Inferior parietal cortex (tissue), 1 donor: Measurements from ENCODE around the gene MNAT1.
"Not testable (repeated sequence)": the region's sequence is repeated elsewhere in the genome, so short reads cannot be mapped to it uniquely, and the experiment has no call there.

Experiments used
- DNase-seq: peaks from one replicate; pipeline ENCODE4 v3.0.0-alpha.2; 2016; ENCODE audit errors: extremely low spot score

Gene MNAT1

DNA sequence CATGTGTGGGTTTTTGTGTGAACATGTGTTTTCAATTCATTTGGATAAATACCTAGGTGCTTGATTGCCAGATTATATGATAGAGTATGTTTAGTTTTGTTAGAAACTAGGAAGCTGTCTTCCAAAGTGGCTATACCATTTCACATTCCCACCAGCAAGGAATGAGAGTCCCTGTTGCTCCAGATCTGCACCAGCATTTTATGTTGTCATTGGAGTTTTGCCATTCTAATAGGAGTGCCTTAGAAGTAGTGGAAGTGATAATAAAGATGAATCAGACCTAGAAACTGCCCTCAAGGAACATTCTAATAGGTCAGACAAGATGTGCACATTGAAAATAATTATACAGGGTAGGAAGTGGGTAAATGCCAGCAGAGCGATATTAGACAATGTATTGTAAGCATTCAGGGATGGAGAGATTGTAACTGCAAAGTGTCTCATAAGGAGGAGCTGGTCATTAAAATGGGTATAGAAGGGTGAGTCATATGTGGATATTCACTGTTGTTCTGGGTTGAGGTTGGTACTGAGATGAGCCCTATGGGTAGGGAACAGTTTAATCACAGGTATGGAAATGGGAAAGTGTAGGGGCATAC lies 71.4 kb downstream of the MNAT1 start:
- no peak for DNase-seq

DNA sequence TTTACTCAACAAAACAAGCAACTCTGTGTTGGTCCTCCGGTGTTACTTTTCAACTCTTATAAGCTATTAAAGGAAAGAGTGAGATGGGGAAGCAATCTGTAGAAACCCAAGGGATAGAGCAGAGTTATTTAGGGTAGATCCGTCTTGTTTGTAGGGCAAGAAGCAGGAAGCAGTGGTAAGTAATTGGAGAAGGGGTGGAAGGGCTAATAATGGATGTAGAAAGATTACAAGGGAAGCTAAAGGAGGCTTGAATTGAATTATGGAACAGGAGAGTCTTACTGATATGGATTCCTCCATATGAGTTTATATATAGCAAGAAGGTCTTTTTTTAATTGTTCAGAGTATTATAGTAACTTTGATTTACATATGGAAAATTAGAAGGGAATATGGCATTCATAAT lies 72.7 kb downstream of the MNAT1 start:
- no peak for DNase-seq

GRCh38 chr14:60807971-60808370 lies 73.4 kb downstream of the MNAT1 start:
- no peak for DNase-seq

- no peak for DNase-seq
Observed at GRCh38 chr14:60812987-60813386, 78.4 kb downstream of the MNAT1 start.

DNA sequence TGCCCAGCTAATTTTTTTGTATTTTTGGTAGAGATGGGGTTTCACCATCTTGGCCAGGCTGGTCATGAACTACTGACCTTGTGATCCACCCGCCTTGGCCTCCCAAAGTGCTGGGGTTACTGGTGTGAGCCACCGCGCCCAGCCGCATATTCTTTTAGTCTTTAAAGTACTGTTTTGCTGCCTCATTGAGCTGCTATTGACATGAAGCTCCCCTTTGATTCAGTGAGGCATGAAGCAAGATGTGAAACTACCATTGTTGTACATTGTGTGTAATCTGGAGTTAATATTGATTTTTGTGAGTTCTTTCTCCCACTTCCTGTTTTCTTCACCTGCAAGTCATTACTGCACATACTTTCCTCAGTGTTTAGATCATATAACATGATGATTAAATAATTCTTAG lies 80.8 kb downstream of the MNAT1 start:
- no peak for DNase-seq

DNA sequence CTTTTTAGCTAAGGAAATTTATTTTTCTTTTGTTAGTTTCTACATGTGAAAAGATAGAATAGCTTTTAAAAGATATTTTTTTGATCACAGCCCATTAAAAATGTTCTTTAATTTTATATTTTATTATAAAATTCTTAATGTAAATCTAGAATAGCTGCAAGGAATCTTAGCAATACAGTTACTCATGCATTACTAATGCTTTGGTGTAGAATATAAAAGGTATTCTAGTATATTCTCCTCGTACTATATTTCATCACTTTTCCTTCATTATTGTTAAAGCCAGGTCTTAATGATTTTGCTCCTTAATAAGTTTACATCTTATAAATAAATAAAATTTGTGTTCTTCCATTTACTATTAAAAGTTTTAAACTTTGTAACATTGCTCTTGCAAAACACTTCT lies 82.6 kb downstream of the MNAT1 start:
- no peak for DNase-seq

DNA sequence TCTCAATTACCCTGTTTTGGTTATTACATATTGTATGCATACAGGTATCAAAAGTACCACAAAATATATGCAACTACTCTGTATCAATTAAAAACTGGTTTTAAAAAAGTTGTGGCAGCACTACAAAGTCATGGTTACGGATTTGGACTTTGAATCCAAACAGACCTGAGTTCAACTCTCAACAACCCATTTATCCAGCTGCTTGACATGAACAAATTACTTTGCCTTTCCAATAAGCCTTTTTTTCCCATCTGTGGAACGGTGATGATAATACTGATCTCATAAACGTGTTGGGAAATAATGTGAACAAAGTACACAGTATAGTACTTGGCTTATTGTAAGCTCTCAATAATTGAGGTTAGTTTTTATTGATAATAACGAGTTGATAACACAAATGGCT lies 85.0 kb downstream of the MNAT1 start:
- DNase-seq, result no peak

- no peak for DNase-seq
Observed at GRCh38 chr14:60838601-60839000, 104.0 kb downstream of the MNAT1 start.

DNA sequence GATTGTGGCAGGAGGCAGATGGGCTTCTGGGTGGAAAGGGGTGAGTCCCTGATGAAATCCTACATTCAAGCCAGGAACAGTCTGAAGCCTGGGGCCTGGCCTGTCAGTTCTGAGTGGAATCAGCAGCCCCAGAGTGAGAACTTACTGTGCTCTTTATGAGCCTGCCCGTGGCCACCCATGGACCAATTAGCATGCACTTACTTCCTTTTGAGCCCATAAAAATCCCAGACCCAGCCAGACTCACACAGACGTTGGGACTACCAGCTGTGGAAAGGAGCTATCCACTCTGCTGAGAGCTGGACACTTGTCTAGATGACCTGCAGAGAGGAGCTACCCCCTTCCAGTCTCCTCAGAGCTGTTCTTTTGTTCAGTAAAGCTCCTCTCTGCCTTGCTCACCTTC lies 104.5 kb downstream of the MNAT1 start:
- no peak for DNase-seq

DNA sequence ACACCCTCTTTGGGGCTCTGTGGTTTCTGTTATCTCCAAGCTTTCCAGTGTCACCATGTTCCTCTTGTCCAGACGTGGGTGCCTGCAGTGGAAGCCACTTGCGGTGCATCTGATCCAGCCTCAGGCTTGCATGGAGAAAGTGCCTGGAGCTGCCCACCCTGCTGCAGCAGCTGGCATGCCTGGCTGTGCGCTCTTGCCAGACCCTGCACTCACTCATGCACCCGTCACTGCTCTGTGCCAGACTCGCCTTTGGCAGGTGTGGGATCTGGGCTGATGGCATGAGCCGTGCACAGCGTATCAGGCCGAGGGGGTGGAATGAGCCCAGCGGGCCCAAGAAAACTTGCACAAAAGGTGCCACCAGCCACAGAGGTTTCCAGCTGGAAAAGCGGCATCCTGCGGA lies 105.1 kb downstream of the MNAT1 start:
- no peak for DNase-seq

GRCh38 chr14:60840313-60840712 lies 105.8 kb downstream of the MNAT1 start:
- DNase-seq, result no peak

DNA sequence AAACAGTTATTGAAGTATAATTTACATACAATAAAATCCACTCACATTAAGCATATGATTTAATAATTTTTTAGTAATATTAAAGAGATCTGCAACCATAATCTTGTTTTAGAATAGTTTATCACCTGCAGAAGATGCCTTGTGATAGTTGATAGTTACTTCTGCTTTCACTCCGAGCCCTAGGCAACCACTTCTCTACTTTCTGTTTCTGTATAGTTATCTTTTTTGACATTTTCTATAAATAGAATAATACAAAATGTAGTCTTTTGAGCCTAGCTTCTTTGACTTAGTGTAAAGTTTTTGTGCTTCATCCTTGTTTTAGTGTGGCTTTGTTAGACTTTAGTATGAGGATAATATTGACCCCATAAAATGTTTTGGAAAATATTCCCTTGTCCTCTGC lies 111.0 kb downstream of the MNAT1 start:
- DNase-seq, result no peak

- no peak for DNase-seq
Observed at GRCh38 chr14:60848066-60848465, 113.5 kb downstream of the MNAT1 start.

DNA sequence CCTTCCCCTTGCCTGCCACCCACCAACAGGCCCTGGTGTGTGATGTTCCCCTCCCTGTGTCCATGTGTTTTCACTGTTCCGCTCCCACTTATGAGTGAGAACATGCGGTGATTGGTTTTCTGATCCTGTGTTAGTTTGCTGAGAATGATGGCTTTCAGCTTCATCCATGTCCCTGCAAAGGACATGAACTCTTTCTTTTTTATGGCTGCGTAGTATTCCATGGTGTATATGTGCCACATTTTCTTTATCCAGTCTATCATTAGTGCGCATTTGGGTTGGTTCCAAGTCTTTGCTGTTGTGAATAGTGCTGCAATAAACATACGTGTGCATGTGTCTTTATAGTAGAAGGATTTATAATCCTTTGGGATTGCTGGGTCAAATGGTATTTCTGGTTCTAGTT lies 117.1 kb downstream of the MNAT1 start:
- DNase-seq, result not testable (repeated sequence)

GRCh38 chr14:60856111-60856510 lies 121.5 kb downstream of the MNAT1 start:
- no peak for DNase-seq

GRCh38 chr14:60859525-60859924 lies 125.0 kb downstream of the MNAT1 start:
- DNase-seq, result no peak

DNA sequence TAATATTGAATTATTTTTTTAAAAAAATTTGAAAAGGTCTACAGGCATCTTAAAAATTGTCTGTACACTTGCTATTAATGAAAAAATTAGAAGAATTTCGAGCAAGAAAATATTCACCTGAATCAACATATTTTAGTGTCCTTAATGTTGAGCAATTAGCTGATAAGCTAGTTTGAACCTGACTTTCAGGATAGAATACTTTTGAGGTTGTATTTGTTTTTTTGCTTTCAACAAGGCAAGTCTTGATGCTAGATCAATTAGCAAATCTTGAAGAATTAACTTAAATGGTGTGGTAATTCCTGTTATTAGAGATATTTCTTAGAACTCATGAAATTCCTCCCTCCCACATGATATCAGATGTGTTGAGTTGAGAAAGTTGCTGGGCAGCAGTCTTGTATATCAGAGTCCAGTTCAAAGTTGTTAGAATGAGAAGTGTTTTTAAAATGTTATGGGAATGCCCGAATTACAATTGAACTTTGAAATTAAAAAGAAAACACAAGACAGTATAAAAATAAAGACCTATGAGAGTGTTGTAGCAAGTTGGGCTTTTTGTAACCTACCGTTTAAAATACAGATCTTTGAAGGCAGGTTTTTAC lies 127.1 kb downstream of the MNAT1 start:
- no peak for DNase-seq

DNA sequence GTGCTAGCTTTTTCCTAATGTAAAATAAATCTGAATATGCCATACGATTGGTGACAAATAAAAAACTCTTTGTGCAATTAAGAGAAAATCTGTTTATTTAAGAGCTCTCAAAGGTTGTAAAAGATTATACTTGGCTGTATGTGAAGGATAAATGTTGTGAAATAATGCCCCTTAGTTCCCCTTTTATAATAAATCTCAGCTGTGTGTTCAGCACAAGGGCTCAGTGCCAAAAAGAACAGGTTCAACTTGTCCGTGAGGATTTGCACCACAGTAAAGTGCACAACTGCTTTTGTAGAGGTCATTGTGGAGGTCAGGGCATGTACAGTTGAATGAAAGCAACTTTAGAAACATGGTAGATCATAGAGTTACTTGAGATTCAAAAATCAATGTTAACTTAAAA lies 127.7 kb downstream of the MNAT1 start:
- DNase-seq, result no peak

GRCh38 chr14:60863249-60863648 lies 128.7 kb downstream of the MNAT1 start:
- no peak for DNase-seq

GRCh38 chr14:60865378-60866127 lies 131.0 kb downstream of the MNAT1 start:
- DNase-seq, result no peak

DNA sequence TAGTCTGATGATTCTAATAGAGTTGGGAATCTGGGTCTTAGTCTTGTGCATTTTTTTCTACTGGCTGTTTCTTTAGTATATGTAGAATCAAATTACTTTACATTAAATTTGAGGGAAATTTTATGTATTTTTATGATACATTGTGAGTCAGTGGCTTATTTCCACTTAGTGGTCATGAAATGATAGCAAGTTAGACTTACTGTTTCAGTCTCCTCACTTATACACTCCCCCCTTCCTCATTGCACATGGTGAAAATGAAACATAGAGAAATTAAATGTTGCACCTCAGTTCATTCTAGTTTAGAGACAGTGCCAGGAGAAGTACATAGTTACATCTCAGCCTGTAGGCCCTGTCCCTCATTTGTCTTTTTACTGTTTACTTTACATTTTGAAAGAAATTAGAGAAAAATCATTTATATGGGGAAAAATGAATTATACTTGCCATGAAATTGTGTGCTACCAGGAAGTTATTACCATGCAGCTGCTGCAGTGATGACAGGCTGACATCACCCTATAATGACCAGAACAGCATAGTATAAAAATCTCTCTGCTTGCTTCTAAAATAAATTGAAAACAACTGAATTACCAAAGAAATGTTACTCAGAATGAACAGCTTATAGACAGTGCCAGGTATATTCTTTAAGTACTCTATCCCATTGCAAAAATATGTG lies 133.1 kb downstream of the MNAT1 start:
- DNase-seq, result no peak

- DNase-seq, result no peak
Observed at GRCh38 chr14:60878121-60878520, 143.6 kb downstream of the MNAT1 start.

DNA sequence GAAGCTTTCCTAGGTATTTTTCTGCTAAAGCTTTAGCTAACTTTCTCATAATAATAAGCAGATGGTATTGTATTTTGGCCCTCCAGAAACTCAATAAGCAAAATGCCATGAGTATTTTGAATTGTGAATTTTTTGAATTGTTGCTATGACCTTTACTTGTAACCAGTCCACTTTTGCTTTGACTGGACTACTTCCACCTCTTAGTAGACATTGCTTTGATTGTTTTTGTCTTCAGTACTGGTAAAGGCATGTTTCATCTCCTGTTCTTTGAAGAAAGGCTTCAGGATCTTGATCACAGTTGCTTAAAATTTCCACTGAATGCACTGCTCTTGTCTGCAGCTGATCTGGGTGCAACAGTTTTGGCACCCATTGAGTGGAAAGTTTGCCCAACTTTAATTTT lies 144.0 kb downstream of the MNAT1 start:
- DNase-seq, result no peak
